Activated CD8-positive, alpha-beta T cell treated with anti-CD3 and anti-CD28 coated beads for 36 hours (primary cell): ENCODE results near the gene CFAP410. TPM values are rescaled to one million over a fixed set of nuclear protein-coding genes. Genes with fewer than 3 reads are reported as not detected.

ENCODE experiments used
- ATAC-seq: fragments of 200-7000 bp; cut with Tn5 transposase; one replicate; pipeline ENCODE4 v1.10.0; 2021; ENCODE audit warnings: mild to moderate bottlenecking, moderate library complexity
- CTCF ChIA-PET: fragments of 350-600 bp; sonication (Branson Sonifier 250); formaldehyde crosslinking; loops from one replicate; lab custom pipeline; 2021; ENCODE audit warnings: antibody characterized with exemption; lab: Charles Lee
- POLR2A ChIA-PET: fragments of 350-600 bp; sonication (Branson Sonifier 250); formaldehyde crosslinking; loops from one replicate; lab custom pipeline; 2021; ENCODE audit warnings: antibody characterized with exemption; lab: Charles Lee
- DNase-seq: peaks from one replicate; pipeline ENCODE4 v3.0.0-alpha.2; 2020
- H3K27ac Mint-ChIP-seq: one replicate; pipeline ENCODE4 v1.8.0; 2021; ENCODE audit warnings: mild to moderate bottlenecking, mixed read lengths
- H3K27me3 Mint-ChIP-seq: one replicate; pipeline ENCODE4 v1.8.0; 2021; ENCODE audit warnings: mixed read lengths
- H3K36me3 Mint-ChIP-seq: one replicate; pipeline ENCODE4 v1.8.0; 2021; ENCODE audit warnings: low read depth, mixed read lengths
- H3K4me1 Mint-ChIP-seq: one replicate; pipeline ENCODE4 v1.8.0; 2021; ENCODE audit warnings: low read depth, mixed read lengths
- H3K4me3 Mint-ChIP-seq: one replicate; pipeline ENCODE4 v1.8.0; 2021; ENCODE audit warnings: mild to moderate bottlenecking, moderate library complexity, mixed read lengths
- H3K9me3 Mint-ChIP-seq: one replicate; pipeline ENCODE4 v1.8.0; 2021; ENCODE audit warnings: mixed read lengths
- intact Hi-C: fragments of 100-400 bp; cut with micrococcal nuclease; formaldehyde crosslinking; loops from one replicate; pipeline ENCODE4 v1.10.0; 2022
- total RNA-seq, 2 experiments: library from RNA; stranded (reverse); gene quantifications; one replicate each; pipeline ENCODE4 v1.2.3, GENCODE V29; 2021
- TF ChIP-seq, protein P1 (sequence below): fragments of 200-600 bp; IDR thresholded peaks from one replicate; pipeline ENCODE4 v1.8.0; 2022; ENCODE audit warnings: antibody characterized with exemption, mild to moderate bottlenecking

The CFAP410 gene
- total RNA-seq, 2 experiments from 2014 or later: 17.2 TPM

DNA sequence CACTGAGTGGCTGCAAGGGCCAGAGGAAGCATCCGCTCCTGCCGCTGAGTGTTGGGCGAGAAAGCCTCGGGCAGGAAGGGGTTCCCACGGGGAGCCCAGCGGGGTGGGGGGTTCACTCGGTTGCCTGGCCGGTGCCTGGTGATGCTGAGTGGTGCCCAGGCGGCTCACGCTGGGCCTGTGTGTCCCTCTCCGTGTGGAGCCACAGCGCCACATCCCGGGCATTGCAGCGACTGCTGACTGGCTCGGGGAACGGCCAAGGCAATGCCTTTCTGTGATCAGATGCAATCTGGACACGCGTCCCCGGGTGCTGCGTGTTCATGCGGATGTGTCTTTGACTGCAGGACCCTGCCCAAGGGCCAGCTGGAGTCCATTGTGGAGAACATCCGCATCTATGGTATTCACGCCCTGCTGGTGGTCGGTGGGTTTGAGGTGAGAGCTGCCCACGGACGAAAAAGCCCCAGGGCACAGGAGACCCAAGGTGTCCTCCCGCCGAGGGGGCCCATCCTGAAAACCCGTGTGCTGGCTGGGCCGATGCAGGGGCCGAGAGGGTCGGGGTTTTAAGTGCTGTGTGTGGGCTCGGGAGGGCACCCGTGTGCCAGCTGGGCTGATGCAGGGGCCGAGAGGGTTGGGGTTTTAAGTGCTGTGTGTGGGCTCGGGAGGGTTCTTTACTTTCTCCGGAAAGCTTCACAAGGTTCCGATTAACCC, 16.4 kb downstream of the CFAP410 start:
- TF ChIP-seq, protein P1, sequence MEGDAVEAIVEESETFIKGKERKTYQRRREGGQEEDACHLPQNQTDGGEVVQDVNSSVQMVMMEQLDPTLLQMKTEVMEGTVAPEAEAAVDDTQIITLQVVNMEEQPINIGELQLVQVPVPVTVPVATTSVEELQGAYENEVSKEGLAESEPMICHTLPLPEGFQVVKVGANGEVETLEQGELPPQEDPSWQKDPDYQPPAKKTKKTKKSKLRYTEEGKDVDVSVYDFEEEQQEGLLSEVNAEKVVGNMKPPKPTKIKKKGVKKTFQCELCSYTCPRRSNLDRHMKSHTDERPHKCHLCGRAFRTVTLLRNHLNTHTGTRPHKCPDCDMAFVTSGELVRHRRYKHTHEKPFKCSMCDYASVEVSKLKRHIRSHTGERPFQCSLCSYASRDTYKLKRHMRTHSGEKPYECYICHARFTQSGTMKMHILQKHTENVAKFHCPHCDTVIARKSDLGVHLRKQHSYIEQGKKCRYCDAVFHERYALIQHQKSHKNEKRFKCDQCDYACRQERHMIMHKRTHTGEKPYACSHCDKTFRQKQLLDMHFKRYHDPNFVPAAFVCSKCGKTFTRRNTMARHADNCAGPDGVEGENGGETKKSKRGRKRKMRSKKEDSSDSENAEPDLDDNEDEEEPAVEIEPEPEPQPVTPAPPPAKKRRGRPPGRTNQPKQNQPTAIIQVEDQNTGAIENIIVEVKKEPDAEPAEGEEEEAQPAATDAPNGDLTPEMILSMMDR: no peak
- peaks cover 1% of the 10 kb centered on the region for H3K36me3 Mint-ChIP-seq
- intact Hi-C loops: no loop called here
- no peak for DNase-seq
- ChIA-PET CTCF (interaction anchor here (1.0 kb wide), 1 partner anchor 18 kb away, joined by 3 read pairs; no protein-coding TSS in a partner anchor), POLR2A (interaction anchor here (2.3 kb wide), 1 partner anchor 11 kb away, joined by 7 read pairs; no protein-coding TSS in a partner anchor)
- H3K27ac Mint-ChIP-seq: no peak overlapping the region
- no peaks in the 10 kb centered on the region for H3K9me3 Mint-ChIP-seq
- no peaks in the 10 kb centered on the region for H3K4me1 Mint-ChIP-seq
- no peaks in the 10 kb centered on the region for H3K27me3 Mint-ChIP-seq
- no peak for ATAC-seq
- no peak overlapping the region for H3K4me3 Mint-ChIP-seq

DNA sequence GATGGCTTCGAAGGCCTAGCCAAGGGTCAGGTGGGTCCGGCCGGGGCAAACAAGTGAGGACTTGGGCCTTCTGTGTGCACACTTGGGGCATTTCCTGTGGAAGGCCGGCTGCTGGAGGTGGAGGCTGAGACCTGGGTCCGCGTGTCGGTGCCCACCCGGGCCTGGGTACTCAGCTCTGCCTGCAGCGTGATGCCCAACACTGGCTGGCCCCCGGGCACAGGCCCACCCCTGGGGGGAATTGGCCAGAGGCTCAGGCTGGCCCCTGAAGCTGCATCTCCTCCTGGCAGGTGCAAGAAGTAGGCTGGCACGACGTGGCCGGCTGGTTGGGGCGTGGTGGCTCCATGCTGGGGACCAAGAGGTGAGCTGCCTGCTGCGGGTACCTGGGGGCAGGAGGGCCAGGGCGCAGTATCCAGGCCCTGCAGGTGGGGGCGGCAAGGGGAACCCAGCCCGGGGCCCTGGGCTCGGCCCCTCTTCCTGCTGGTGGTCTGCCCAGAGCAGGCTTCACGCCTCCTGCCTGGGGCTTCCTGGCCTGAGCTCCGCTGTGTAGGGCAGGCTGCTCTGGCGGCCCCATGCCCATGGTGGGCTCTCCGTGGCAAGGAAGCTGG, 17.2 kb downstream of the CFAP410 start:
- CTCF ChIA-PET: interaction anchor here (1.0 kb wide), 1 partner anchor 17 kb away, joined by 3 read pairs; no protein-coding TSS in a partner anchor
- Mint-ChIP-seq H3K9me3 (no peaks in the 10 kb centered on the region), H3K4me3 (no peak overlapping the region), H3K27me3 (no peaks in the 10 kb centered on the region), H3K27ac (no peak overlapping the region), H3K4me1 (no peaks in the 10 kb centered on the region), H3K36me3 (peaks cover 1% of the 10 kb centered on the region)
- ATAC-seq (no peak), DNase-seq (no peak)
- intact Hi-C loops: no loop called here
- TF ChIP-seq, protein P1: no peak
- POLR2A ChIA-PET: interaction anchor here (2.3 kb wide), 1 partner anchor 12 kb away, joined by 7 read pairs; no protein-coding TSS in a partner anchor

DNA sequence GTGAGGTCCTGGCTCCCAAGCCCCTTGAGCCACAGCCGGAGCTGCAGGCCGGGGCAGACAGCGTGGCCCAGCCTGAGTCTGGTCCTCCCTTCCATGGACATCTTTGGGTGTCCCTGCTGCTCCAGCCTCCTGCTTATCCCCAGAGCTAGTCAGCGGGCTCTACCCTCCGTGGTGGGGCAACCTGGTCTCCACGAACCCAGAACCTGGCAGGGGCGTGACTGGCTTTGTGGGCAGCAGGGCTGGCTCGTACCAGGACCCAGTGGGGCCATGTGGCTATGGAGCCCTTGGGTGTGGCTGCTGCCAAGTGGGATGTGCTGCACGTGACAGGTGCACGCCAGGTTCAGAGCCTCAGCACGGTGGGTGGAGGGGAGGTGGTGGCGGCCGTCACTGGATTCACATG, 18.3 kb downstream of the CFAP410 start:
- ChIA-PET POLR2A (interaction anchor here (0.7 to 2.1 kb wide), 2 partner anchors 10 to 13 kb away, joined by 4 to 5 read pairs; no protein-coding TSS in a partner anchor), CTCF (no interaction called here)
- no peaks in the 10 kb centered on the region for H3K9me3 Mint-ChIP-seq
- H3K4me1 Mint-ChIP-seq: no peaks in the 10 kb centered on the region
- peaks cover 3% of the 10 kb centered on the region for H3K36me3 Mint-ChIP-seq
- H3K27ac Mint-ChIP-seq: no peak overlapping the region
- ATAC-seq (no peak), DNase-seq (no peak)
- H3K4me3 Mint-ChIP-seq: no peak overlapping the region
- TF ChIP-seq, protein P1: no peak
- intact Hi-C loops: no loop called here
- H3K27me3 Mint-ChIP-seq: no peaks in the 10 kb centered on the region

DNA sequence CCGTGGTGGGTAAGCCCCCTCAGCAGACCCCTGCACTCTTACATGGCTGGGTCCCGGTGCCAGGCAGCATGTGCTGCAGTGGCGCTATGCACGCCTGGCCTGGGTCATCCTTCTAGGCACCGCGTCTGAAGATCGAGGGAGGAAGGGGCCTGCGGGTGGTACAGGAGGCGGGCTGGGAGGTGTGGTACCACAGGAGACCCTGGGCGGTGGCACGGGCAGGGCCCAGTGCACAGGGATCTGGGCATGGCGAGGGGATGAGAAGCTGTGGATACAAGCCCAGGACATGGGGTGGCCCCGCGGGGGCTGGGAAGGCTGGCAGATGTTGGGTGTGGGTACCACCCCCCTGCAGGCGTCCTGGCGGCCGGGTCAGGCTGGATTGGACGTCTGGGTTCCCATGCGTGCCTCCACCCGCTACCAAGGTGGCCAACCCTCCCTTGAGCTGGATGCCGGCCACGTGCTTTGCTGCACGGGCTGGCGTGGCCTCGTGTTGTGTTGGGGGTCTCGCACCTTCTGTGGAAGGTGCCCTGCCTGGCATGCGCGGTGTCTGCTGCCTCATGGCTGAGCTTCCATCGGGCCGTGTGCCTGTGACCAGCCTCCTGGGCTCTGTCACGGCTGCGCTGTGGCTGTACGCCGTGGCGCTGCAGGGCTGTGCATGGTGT, 19.7 kb downstream of the CFAP410 start:
- no peaks in the 10 kb centered on the region for H3K9me3 Mint-ChIP-seq
- no peaks in the 10 kb centered on the region for H3K27me3 Mint-ChIP-seq
- ChIA-PET CTCF (interaction anchor here (1.1 to 1.4 kb wide), 2 partner anchors 12 to 15 kb away, joined by 3 read pairs; no protein-coding TSS in a partner anchor), POLR2A (interaction anchor here (2.1 kb wide), 1 partner anchor 12 kb away, joined by 5 read pairs; no protein-coding TSS in a partner anchor)
- ATAC-seq (no peak), DNase-seq (no peak)
- peaks cover 3% of the 10 kb centered on the region for H3K36me3 Mint-ChIP-seq
- no peak overlapping the region for H3K4me3 Mint-ChIP-seq
- intact Hi-C loops: no loop called here
- no peak overlapping the region for H3K27ac Mint-ChIP-seq
- TF ChIP-seq, protein P1: no peak
- H3K4me1 Mint-ChIP-seq: no peaks in the 10 kb centered on the region
